T47D (cell line): ENCODE data around the gene SEC24D.

ENCODE experiments used
- DNase-seq, 2 experiments: peaks; one replicate each; pipeline versions ENCODE4 v3.0.0 to v3.0.0-alpha.2; 2011 to 2012; ENCODE audit warnings: low read depth in 1 of 2, low spot score in 1 of 2
- JUND ChIP-seq: IDR thresholded peaks from 2 replicates; pipeline ENCODE4 v1.6.1; 2012; ENCODE audit warnings: low read depth
- in situ Hi-C: cut with HindIII; loops from 2 replicates; pipeline ENCODE4 v1.10.0; 2016; ENCODE audit warnings: low sequenced_read_pairs, low pct_unique_long_range_greater_than_20kb

Gene SEC24D

DNA sequence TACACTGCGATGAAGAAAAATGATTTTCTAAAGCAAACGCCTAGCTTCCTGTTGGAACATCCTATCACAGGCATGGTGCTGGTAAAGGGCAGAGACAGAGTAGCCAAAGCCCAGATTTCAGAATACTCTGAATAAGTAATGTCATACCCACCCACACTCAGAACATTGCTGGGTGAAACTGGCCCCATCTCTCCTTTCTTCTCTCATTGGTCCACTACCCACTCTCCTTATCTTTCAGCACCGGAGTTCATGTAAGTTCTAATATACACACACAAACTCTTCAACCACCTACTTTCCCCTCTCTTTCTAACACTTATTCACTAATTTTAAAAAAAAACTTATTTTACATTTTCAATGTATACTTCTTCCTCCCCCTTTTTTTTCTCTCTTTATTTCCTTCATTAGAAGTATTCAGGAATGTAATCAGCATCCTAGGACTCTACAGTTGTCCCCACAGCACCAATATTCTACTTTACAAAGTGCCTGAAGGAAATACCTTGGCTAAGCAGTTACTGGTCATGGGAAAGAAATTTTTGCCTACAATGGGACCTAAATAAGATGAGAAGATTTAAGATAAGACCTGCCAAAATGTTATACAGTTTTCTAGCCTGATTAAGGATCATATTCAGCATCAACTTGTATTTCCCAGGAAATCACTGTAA, 63.0 kb downstream of the SEC24D start:
- no peak for DNase-seq
- in situ Hi-C loops: no loop called here
- TF ChIP-seq JUND: no peak

DNA sequence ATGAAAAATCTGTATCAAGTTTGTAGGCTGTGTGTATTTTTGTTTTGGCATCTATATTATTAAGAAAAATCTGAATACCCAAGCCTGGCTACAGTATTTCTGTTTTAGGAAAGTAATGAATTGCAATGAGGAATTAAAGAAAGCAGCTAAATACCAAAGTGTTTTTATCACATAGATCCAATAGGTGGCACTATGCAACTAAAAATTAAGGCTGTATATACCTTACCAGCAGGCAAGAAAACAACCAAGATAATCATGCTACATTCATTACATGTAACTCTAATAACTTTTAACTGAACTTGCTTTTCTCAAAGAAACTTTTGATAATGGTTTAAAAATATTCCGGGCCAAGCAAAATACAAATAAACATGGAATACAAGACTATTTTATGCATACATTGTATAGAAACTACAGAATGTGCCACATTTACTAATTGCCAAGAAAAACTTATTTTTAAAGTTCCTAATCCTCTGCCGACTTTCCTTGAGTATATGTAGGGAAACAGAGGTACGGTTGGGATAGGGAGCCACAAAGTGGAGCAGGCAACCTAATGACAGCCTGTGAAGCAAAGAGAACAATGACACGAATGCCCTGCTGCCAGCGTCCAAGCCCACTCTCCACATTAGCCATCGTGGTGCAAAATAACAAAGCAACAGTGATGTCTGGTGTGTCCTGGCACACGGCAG, 63.7 kb downstream of the SEC24D start:
- peak; percentile 18 to 51 for DNase-seq
- in situ Hi-C loops: no loop called here
- TF ChIP-seq JUND: no peak

DNA sequence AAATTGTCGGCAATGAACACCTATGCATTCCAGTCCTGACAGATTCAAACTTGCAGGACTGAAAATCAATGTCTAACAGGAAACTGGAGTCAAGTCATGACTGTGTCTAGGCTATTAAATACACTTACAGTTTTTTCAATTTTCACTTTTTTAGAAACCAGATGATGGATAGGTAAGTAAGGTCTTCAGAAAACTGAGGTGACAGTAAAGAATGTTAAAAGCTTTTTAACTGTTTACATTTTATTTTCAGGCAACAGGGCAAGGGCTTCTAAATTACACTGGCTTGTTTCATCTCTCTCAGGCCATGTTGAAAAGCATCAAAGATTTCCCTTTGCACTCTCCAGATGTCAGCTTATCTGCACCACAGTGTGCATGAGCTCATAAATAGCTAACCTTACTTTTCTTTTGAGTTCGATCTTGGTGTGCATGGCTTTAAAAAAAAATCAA, 65.2 kb downstream of the SEC24D start:
- no peak for TF ChIP-seq JUND
- in situ Hi-C loops: no loop called here
- DNase-seq: no peak

DNA sequence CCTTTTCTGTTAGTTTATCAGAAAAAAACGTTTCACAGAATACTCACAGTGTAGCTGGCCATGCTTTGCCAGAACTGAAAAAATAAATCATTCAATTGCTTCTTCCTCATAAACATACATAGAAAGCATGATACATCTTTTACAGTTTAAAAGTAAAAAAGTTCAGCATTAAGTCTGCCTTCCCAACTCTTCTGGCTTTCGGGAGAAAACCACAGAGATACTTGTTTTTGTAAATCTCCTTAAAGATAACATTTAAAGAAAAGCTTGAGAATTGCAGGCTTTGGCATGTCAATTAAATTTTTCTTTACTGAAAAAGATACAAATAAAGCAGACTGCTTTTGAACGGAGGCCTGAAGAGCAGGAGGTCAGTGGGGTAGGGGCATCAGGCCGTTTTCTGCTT, 66.8 kb downstream of the SEC24D start:
- no peak for TF ChIP-seq JUND
- in situ Hi-C loops: no loop called here
- no peak for DNase-seq

GRCh38 chr4:118767109-118767508, 68.8 kb downstream of the SEC24D start:
- no peak for DNase-seq
- TF ChIP-seq JUND: no peak
- in situ Hi-C loops: no loop called here

- TF ChIP-seq JUND: no peak
- DNase-seq: no peak
- in situ Hi-C loops: no loop called here
Observed at GRCh38 chr4:118765399-118765798, 70.5 kb downstream of the SEC24D start.

DNA sequence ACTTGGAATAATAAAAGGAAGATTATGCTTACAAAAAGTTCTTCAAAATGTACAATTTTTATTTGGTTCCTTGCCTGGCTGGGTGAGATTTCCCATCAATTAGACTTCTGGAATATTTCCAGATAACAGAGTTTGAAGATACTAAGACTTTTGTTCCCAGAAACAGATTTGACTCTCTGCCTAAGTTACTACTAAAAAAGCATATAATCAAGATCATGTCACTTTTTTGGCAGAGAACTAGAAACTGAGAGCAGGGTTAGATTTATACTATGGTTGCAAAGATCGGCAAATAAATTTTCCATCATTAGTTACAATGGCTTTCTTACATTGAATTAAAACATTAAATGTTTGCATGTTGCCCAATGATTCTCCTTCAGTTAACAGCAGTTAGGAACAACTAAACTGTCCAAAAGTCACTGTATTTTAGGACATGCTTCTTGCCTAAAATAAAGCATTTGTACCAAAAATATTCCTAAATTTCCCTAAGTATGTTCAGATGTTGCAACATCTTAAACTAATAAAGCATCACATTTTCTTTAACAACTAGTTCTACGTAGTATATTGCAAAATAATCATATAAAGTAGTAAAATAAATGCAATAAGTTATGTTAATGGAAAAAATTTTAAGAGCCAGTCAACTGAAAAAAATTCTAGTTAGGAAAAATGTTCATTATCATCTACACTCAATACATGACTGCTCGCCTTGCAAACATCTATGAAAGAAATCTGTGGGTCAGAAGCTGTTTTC, 73.0 kb downstream of the SEC24D start:
- no peak for TF ChIP-seq JUND
- in situ Hi-C loops: no loop called here
- no peak for DNase-seq

DNA sequence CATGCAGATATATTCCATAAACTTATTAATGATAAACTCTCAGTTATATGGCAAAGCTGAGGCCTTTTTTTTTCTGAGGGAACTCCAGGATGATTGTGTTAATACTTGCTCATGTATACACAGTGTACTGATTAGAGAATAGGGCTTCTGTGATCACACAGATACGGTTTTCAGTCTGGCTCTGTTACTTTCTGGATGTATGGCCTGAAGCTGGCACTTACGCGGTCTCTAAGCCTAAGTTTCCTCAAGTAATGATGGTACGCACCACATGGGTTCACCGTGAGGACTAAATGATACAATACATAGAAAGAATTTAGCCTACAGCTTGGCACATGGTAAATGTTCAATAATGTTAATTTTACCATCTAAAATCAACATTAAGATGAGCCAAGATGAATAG, 73.8 kb downstream of the SEC24D start:
- DNase-seq: no peak
- in situ Hi-C loops: no loop called here
- no peak for TF ChIP-seq JUND

DNA sequence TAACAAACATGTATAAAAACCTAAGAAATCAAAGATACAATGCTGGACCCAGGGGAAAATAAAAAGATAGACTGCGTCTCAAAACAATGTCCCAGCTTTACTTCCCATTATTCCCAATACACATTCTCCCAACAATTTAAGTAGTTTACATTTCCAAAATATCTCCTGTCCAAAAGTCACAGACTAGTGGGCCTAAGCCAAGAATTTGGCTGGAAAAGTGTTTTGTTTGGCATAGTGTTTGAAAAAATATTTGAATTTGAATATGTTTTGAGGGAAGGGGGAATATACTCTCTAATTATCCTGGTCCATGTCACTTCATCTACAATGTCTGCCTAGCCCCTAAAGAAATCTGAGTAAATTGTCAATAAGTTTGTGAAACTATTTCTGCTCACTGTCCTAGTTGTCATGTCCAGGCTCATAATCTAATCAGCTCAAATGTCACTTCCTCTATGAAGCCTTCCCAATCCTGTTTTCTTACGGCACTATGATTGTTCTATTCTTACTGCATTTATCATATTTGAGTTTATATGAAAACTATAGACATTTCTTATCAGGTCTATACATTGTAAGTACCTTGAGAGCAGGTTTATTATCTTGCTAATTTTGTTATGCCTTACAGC, 74.4 kb downstream of the SEC24D start:
- DNase-seq: no peak
- in situ Hi-C loops: no loop called here
- no peak for TF ChIP-seq JUND

DNA sequence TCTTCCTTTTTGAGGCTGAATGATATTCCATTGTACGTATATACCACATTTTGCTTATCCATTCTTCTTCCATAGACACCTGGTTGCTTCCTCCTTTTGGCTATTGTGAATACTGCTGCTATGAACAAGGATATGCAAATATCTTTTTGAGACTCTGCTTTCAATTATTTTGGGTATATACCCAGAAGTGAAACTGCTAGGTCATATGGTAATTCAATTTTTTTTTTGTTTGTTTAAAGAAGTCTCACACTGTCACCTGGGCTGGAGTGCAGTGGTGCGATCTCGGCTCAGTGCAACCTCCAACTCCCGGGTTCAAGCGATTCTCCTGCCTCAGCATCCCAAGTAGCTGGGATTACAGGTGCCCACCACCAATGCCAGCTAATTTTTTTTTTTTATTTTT, 75.4 kb downstream of the SEC24D start:
- in situ Hi-C loops: no loop called here
- DNase-seq: no peak
- no peak for TF ChIP-seq JUND

DNA sequence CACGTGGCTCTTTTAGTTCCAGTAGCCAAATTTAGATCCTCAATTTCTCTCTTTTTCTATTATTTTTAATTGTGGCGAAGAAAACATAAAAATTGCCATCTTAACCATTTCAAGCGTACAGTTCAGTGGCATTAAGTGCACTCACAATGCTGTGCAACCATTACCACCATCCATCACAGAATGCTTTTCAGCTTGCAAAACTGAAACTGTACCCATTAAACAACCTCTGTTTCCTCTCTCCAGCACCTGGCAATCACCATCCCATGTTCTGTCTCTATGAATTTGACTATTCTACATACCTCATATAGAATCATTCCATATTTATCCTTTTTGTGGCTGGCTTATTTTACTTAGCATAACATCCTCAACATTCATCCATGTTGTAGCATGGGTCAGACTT, 75.8 kb downstream of the SEC24D start:
- no peak for DNase-seq
- in situ Hi-C loops: no loop called here
- no peak for TF ChIP-seq JUND

- in situ Hi-C loops: no loop called here
- DNase-seq: no peak
Observed at GRCh38 chr4:118759481-118759880, 76.4 kb downstream of the SEC24D start.

GRCh38 chr4:118758293-118758692, 77.6 kb downstream of the SEC24D start:
- DNase-seq: no peak
- no peak for TF ChIP-seq JUND
- in situ Hi-C loops: no loop called here

More at GRCh38 chr4:118759481-118759880, 76.4 kb downstream of the SEC24D start:
- TF ChIP-seq JUND: no peak
